ENCODE measurements around the gene NDUFAB1. TPM values are rescaled to one million over a fixed set of nuclear protein-coding genes. Genes with fewer than 3 reads are reported as not detected.
"Not testable (repeated sequence)": the region's sequence is repeated elsewhere in the genome, so short reads cannot be mapped to it uniquely, and the experiment has no call there.

Gene NDUFAB1
- total RNA-seq, 1 donor from 2014 or later, result 122 TPM

DNA sequence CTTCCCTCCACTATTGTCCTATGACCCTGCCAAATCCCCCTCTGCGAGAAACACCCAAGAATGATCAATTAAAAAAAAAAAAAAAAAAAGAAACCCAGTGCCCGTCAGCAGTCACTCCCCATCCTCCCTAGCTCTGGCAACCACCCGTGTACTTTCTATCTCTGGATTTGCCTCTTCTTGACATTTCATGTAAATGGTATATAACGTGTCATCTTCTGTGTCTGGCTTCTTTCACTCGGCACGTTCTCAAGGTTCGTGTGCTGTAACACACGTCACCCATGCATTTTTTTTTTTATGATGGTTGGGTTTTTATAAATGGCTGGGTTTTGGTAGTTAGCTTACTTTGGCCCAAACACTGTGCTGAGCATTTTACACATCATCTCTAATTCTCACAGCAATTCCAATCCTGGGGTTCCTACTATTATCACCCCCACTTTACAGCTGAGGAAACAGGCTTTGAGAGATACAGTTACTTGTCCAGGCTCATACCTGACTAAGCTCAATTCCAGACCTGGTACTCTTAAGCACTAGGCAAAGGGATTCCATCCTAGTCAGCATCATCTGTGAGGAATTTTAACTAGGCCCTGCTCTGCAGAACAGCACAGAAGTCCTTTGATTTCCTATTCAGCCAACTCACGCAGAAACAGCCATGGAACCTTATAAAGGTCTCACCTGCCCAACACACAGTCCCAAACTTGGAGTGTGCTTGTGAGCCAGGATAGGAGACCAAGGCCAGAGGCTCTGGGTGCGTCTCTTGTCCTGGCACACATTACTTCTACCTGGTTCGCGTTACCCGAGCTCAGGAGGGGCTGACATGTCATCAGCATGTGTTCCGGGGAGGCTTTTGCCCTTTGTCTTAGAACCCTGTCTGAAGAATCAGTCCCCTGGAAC lies 11.7 kb downstream of the NDUFAB1 start:
- peak; percentile 94 for DNase-seq (ENCODE audit: low spot score)

DNA sequence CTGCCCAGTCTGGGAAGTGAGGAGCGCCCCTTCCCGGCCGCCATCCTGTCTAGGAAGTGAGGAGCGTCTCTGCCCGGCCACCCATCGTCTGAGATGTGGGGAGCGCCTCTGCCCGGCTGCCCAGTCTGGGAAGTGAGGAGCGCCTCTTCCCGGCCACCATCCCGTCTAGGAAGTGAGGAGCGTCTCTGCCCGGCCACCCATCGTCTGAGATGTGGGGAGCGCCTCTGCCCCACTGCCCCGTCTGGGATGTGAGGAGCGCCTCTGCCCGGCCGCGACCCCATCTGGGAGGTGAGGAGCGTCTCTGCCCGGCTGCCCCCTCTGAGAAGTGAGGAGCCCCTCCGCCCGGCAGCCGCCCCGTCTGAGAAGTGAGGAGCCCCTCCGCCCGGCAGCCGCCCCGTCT lies 12.8 kb downstream of the NDUFAB1 start:
- DNase-seq (ENCODE audit: low spot score), result not testable (repeated sequence)

DNA sequence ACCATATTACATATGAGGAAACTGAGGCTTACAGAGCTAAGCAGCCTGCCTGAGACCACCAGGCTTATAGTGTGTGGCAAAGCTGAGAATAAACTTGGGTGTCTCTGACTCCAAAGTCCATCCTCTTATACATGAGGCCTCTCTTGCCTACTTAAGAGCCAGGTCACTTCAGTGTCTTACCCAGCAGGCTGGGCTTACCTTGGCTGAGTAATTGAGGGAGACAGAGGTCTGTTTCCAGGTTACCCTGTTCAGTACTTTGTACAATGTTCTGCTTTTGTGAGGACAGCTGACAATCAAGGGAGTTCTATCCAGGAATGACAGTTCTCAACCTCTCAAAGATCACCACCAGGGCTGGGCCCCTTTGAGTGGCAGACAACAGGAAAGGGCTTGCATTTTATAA lies 14.4 kb downstream of the NDUFAB1 start:
- no peak for DNase-seq (ENCODE audit: low spot score)

DNA sequence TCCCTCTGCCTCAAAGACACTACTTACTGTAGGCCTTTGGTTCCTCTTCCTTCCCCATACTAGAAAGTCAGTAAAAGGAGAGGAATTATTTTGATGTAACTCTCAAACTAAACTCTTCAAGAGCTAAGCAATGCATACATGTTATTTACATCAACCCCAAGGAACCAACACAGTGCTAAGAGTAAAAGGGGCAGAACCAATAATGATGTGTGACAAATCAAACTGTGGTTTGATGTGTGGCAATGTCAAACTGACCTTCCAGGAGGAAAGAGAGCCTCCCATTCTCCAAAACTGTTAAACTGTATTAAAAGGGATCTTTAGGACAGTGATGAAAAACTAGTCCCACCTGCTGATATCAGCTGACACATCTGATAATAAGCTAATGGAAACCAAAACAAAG lies 15.7 kb downstream of the NDUFAB1 start:
- no peak for DNase-seq (ENCODE audit: low spot score)

DNA sequence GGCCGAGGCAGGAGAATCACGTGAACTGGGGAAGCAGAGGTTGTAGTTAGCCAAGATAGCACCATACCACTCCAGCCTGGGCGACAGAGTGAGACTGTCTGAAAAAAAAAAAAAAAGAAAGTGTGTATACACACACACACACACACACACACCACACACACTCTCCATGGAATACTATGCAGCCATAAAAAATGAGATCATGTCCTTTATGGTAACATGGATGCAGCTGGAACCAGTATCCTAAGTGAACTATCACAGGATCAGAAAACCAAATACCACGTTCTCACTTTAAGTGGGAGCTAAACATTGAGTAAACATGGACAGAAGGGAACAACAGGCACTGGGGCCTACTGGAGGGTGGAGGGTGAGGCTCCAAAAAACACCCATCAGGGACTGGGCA lies 16.7 kb downstream of the NDUFAB1 start:
- no peak for DNase-seq (ENCODE audit: low spot score)

DNA sequence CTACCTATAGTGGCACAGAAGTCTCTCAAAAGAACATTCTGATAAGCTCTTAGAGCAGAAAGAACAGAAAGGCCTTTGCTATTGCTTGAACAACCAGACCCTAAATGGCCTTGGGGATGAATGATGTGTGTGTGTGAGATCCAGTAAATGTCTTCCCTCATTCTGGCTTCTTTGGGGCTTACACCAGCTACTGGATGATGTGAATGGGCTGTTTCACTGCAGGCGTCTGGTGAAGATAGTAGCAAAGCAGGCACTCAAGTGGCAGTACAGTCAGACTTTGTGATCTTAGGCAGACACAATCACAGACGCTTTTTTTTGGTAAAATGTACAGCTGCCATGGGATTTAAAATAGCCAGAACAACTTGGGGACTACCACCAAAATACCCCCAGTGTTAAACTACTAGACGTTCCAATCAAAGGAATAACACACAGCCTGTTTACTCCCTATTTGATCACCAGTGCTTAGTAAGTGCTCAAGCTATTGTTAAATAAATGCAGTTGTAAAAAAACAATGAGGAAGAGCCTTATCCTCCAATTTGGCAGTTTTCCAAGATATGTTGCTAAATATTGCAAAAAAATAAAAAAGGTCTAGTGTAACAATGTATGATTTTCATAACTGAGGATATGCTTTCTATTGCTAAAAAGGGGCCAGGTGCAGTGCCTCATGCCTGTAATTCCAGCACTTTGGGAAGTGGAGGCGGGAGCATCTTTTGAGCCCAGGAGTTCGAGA lies 17.9 kb downstream of the NDUFAB1 start:
- DNase-seq (ENCODE audit: low spot score), result peak; percentile 75

DNA sequence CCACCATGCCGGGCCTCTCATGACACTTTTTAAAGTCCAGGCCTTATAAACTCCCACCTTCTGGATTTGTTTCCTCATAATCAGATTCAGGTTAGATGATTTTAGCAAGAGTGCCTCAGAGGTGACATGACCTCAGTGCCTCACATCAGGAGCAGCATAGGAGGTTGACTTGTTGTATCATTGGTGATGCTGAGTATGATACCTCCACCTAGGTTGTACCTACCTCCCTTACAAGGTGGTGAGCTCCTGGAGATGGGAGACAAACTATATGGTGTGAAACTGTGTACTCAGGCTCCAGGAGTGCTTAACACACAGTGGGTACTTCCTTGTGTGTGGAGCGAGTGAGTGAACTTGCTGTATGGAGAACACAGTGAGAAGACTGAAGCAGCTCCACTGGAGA lies 18.6 kb downstream of the NDUFAB1 start:
- no peak for DNase-seq (ENCODE audit: low spot score)

DNA sequence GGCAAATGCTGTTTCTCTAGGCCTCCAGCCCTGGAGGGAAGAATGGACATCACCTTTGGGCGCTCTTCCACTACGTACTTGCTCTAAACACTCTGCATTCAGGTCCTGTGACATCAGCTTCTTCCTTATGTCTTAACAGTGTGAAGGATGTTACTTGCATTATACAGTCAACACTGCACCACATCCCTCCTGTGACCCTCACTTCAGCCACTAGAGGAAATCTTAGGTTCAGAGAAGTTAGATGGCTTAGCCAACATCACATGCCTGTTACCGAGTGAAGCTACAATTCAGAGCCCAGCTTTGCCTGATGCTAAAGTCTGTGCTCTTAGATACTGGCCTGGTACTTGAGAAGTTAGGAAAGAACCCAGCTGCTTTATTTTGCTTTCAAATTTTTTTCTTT lies 20.3 kb downstream of the NDUFAB1 start:
- no peak for DNase-seq (ENCODE audit: low spot score)

DNA sequence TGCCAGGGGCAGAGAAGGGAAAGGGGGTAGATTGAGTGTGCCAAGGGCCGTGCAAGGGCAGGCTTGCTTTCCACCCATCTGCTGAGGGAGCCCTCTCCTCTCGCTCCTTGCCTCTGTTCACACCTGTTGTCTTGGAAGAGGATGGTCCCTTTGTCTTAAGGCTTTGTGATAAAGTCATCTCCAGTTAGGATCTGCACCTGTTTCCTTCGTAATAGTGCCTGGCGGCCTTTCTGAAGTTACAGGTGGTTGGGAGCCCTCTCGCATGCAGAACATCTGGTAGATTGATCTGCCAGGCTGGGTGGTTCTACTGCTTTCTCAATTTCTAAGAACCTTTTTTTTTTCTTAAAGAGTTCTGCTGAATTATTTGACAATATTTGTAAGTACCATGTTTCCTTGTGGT lies 22.3 kb downstream of the NDUFAB1 start:
- DNase-seq (ENCODE audit: low spot score), result no peak

DNA sequence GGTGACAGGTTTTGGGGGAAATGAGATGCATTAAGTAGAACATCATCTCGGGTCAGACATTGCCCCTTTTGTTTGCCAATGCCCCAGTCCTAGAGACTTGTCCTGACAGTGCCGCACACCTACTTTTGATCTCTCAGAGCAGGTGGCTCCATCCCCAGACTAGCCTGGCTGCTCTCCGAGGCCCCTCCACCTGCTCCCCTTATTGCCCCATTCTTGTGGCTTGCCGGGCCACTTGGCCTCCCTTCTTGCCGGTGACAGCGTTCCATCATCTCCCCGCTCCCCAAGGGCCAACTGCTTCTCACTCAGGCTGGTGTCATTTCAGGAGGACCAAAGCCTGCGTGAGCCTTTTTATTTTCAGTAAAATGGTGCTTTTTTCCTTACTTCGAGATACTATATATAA lies 23.7 kb downstream of the NDUFAB1 start:
- DNase-seq (ENCODE audit: low spot score), result no peak

DNA sequence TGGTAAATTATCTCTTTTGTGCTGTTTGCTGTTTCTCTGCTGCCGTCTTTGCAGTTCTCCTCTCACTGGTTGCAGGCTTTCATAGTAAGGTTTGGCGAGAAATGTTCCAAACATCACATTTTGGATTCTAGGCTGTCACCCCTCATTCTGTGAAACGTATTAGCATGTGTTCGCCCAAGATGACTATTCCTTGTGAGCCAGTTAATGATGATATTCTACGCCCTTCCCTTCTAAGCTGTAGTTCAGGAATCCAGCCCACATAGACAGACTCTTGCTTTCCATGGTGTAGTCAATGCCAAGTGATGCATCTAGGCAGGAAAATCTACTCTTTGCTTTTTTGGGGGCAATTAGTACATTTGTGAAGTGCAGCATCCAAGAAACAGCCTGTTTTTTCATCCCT lies 24.2 kb downstream of the NDUFAB1 start:
- DNase-seq (ENCODE audit: low spot score), result no peak

DNA sequence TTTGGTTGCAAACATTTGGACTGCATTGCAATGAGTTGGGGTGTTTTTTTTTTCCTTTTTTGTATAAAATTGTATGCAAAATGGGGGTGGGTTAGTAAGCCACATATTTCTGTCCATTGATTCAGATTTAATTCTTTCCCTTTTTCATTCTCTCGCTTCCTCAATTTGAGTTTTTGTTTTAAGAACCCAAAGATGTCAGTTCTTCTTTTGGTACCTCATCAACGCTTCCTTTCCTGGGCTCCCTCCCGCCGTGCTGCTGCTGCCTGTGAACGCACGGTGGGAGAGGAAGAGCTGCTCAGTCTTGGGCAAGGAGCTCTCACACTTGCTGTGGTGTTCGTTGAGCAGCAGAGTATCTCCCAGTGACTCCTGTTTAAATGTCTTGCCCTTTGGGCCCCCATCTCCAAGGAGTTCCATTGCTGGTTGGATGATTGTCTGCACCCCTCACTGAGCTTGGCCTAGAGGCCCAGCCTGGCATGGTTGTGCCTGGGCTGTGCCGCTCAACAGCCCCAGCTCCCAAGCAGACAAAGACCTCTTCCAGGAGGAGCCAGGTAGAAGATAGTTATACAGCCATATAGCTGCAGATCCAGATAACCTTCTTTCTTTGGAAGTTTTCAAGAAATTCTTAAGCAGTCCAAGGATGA lies 25.0 kb downstream of the NDUFAB1 start:
- DNase-seq (ENCODE audit: low spot score), result no peak

DNA sequence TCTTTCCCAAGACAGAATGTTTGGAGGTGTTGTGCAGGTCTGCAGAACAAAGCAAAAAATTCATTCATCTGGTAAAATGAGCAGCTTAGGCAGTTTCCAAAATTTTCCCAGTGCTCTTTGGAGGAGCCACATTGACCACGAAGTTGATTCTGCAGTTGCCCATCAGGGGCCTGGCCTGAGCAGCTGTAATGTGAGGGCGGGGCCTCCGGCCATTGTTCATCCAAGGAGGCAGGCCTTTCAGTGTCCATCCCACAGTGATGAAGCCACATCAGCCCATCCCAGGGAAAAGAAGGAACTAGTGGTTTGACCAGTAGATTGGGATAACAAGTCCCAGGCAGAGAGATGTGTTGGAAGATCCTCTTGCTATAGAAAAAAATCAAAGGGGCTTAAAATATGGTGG lies 28.5 kb downstream of the NDUFAB1 start:
- no peak for DNase-seq (ENCODE audit: low spot score)

DNA sequence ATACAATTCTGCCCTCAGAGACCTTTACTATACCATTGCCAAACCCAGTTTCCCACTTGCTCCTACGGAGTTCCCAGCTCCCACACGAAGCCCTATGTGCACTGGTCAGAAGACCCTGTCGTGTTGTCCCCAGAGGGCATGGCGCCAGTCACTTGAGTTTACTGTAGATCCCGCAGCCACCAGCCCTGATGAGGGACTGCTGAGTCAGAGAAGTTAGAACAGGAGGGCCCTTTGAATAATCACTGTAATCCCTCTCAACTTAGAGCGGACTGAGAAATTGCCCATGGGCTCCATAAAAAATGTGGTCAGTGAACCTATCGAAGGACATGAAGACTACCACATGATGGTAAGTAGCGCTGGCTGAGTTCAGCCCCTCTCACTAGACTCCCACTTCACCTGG lies 29.4 kb downstream of the NDUFAB1 start:
- DNase-seq (ENCODE audit: low spot score), result no peak

DNA sequence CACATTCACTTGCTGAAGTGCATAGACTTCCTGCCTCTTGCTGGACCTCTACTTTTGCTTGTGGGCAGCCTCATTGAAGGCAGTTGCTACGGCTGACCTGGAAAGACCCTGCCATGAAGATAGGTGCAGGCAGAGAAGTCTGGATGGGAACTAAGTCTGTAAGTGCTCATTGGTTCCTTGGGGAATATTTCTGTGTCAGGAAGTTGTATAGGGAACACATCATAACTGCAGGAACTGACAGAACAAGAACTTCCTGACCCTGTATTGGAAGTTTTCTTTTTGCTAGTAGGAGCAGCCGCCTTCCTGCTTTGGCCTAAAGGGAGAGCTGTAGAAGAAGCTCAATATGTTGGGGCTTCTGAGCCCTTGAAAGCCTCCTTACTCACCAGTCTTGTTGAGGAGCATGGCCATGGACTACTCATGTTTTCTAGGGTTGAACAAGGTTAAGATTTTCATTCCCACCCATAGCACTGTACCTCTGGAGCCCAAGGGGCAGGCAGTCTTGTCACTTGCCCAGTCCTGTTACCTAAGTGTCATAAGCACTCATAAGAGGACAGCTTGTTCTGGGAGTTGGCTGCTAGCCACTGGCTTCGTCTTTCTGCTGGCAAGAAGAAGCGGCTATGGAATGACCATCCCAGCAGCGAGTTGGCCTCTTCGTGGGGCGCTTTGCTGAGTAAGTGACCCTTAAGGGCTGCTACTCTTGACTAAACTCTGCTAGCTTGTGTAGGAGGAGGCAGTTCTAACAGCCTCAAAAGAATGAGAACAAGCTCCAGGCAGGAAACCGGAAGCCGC lies 31.3 kb downstream of the NDUFAB1 start:
- DNase-seq (ENCODE audit: low spot score), result no peak

DNA sequence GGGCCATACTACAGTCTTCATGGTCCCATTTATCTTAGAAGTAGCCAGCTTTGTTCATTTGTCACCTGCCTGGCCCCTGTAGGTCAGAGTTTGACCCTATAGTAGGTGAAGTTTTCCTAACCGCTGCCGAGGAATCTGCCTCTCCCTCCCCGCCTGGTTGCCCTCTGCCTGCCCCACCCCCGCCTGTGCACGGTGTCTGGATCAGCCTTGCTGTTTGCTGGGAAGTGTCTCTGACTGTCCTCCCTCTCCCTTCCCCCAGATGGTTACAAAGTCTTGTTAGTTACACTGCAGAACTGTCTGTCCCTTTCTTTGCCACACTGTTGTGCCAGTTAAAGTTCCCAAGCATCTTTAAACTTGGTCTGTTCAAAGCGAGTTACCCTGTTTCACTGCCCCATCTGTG lies 32.9 kb downstream of the NDUFAB1 start:
- DNase-seq (ENCODE audit: low spot score), result no peak

DNA sequence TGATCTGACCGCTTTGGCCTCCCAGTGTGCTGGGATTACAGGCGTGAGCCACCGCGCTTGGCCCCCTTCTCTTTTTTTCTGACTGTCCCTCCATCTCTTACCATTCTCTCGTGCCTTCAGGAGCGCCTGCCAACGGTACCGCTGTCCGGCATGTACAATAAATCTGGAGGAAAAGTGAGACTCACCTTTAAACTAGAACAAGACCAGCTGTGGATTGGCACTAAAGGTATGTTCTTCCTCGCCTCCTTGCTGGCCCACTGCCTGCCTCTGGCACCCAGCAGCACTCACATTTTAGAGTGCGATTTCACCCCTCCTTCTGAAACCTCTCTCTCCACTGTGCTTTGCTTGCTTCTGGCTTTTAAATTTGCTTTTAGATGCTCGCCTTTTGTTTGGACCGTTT lies 33.6 kb downstream of the NDUFAB1 start:
- no peak for DNase-seq (ENCODE audit: low spot score)

DNA sequence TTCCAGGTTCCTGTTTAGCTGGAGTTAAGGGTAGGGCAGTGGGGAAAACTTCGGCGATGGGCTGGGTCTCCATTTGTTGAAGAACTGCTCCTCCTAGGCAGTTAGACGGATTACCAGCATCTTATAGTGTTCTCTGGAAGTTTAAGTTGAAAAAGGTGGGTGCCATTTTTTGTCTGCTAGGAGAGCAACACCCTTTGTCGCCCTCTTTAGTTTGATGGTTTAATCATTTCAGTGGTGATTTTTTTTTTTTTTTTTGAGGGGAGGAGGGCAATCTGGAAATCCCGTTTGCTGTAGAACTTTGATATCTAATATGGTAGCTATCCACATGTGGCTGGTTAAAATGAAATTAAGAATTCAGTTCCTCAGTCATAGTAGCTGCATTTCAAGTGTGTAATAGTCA lies 34.5 kb downstream of the NDUFAB1 start:
- DNase-seq (ENCODE audit: low spot score), result no peak

DNA sequence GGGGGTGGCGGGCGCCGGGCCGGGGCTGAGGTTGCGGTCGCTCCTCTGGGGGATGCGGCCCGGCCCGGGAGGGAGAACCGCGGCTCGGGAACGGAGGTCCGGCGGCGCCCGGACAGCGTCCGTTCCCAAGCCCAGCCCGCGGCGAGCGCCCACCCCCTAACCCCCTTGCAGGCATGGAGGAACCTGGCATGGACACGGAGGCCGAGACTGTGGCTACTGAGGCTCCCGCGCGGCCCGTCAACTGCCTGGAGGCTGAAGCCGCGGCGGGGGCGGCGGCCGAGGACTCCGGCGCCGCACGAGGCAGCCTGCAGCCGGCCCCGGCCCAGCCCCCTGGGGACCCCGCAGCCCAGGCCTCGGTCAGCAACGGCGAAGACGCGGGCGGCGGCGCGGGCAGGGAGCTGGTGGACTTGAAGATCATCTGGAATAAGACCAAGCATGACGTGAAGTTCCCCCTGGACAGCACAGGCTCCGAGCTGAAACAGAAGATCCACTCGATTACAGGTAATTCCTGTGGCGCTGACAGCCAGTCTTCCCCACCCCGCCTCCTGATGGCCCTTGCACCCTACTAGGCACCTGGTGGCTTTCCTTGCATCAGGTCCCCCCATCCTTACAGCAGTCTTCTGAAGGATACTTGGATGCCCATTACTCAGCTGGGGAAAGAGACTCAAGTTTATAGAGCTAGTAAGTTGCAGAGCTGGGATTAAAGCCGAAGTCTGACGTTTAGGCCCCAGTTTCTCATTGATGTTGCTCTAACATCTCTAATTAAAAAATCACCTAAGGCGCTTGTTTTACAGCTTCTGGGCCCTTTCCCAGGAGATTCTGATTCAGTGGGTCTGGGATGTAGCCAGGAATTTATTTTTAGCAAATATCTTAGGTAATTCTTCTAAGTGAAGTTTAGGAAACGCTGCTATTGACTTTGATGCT lies 38.1 kb downstream of the NDUFAB1 start:
- peak; percentile 42 for DNase-seq (ENCODE audit: low spot score)

DNA sequence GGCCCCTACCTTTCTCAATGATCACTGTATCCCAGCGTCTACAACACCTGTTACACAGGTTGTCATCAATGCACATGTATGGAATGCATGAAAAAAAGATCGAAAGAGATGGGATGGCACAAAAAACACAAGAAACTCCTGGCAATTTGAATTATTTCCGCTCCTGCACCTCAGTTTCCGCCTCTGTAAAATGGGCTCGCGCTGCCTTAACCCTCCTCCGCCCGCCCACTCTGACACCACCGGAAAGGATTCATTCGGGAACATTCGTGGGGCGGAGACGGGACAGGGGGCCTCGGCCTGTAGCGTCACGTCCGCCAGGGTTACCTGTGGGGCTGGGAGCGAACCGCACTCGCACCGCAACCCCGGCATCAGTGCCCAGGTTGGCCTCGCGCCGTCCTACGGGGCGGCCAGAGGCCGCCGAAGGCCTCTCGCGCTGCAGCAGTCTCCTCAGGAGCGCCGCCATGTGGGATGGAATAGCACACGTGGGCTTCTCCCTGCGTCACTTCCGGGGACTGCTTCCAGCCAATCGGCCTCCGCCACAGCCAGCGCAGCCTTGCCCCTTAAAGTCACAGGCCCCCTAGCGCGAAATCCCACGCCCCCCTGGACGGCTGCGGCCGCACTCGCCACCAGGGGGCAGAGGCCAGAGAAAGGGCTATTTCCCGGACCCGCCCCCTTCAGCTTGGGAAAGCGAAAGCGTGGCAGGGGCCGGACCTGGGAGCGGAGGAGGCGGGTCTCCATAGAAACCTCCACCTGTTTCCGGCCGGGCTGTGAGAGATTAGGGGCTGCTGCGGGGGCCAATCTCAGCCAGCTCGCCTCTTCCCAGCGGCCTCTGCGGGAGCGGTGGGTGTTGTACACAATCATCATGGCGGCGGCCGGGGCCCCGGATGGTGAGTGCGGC lies 39.0 kb downstream of the NDUFAB1 start, which contains the start of the genes EARS2 and UBFD1:
TSS of gene EARS2 (minus strand) at position 470 of the 898 bp plus-strand sequence. CDS start at position 463, 7 bp downstream.
TSS of gene UBFD1 (plus strand) at position 847 of the 898 bp plus-strand sequence. CDS start at position 863, 16 bp downstream.
- peak; percentile 99 for DNase-seq (ENCODE audit: low spot score)

Data from umbilical cord (tissue), 2 donors.